Motor neuron (in vitro differentiated cells): ENCODE results near the gene NUDT3. TPM values are rescaled to one million over a fixed set of nuclear protein-coding genes. Genes with fewer than 3 reads are reported as not detected.

Experiments
- ATAC-seq, 8 experiments: fragments of 200-7000 bp; cut with Tn5 transposase; replicated peaks in 6 of 8; 2 replicates each; pipeline ENCODE4 v1.8.0; 2021; ENCODE audit warnings: mild to moderate bottlenecking in 8 of 8, moderate library complexity in 8 of 8
- H3K27ac ChIP-seq, 2 donors: fragments of 250-450 bp; sonication (Bioruptor Pico); 2 replicates each; pipeline ENCODE4 v1.9.0; 2021; ENCODE audit warnings: antibody characterized with exemption in 2 of 2, mild to moderate bottlenecking in 2 of 2, moderate library complexity in 1 of 2
- H3K4me1 ChIP-seq, 2 donors: fragments of 250-450 bp; sonication (Bioruptor Pico); replicated peaks in 1 of 2; 2 replicates each; pipeline ENCODE4 v1.6.1; 2021; ENCODE audit warnings: antibody characterized with exemption in 2 of 2, mild to moderate bottlenecking in 2 of 2, moderate library complexity in 1 of 2
- H3K4me3 ChIP-seq, 5 donors: fragments of 250-450 bp; sonication (Bioruptor Pico); 2 replicates each; pipeline ENCODE4 v1.9.0; 2021; ENCODE audit warnings: antibody characterized with exemption in 5 of 5, mild to moderate bottlenecking in 5 of 5, moderate library complexity in 4 of 5
- WGBS, 10 experiments: fragments of 450-650 bp; shearing (Covaris generic); methylation state at CpG; one replicate each; pipeline ENCODE4 v1.0.0; 2022; 5-methylcytosine and 5-hydroxymethylcytosine counted together
- in situ Hi-C, 9 experiments: fragments of 400-800 bp; cut with MboI; loops; one replicate each; pipeline ENCODE4 v1.15.0; 2021; ENCODE audit warnings: low sequenced_read_pairs in 9 of 9, low pct_unique_long_range_greater_than_20kb in 2 of 9; ENCODE audit not compliant: unreplicated experiment in 9 of 9
- total RNA-seq, 8 experiments: library from RNA; unstranded; fragments of 300-600 nt; gene quantifications; 2 replicates each; pipeline versions ENCODE4 v1.2.3 to v1.2.4, GENCODE V29; 2022

The NUDT3 gene
- total RNA-seq, 8 experiments from 2014 or later = 11.1 to 58.5 (median 36.2) TPM

- in situ Hi-C loops = no loop called here
- 35 to 100% (median 86%) methylated on average over 1 to 3 of the region's 3 CpGs; no CpG with 5 or more reads in 1 of the 10 experiments for WGBS, 10 experiments
- Histone ChIP-seq H3K27ac (no peak overlapping the region), H3K4me3 (no peak overlapping the region), H3K4me1 (peaks cover 0 to 4% of the 10 kb centered on the region in 2 donors)
- ATAC-seq = no peak
These were observed 74.5 kb downstream of the NUDT3 start for GRCh38 chr6:34317882-34318498.

- WGBS, 10 experiments = 83 to 100% (median 95%) methylated on average over 1 of the region's 1 CpG; no CpG with 5 or more reads in 6 of the 10 experiments
- in situ Hi-C loops = no loop called here
- no peak for ATAC-seq
- Histone ChIP-seq H3K27ac (no peak overlapping the region), H3K4me1 (peaks cover 0 to 4% of the 10 kb centered on the region in 2 donors), H3K4me3 (no peak overlapping the region)
These were observed 75.3 kb downstream of the NUDT3 start for GRCh38 chr6:34317172-34317477.

- peaks cover 0 to 4% of the 10 kb centered on the region in 2 donors for H3K4me1 ChIP-seq
- no peak overlapping the region for H3K4me3 ChIP-seq
- in situ Hi-C loops = no loop called here
- H3K27ac ChIP-seq = no peak overlapping the region
- no peak for ATAC-seq
- 100% methylated on average over 1 of the region's 1 CpG; no CpG with 5 or more reads in 8 of the 10 experiments for whole genome bisulfite sequencing, 10 experiments
These were observed 75.9 kb downstream of the NUDT3 start for GRCh38 chr6:34316431-34317171.

- 59 to 100% (median 89%) methylated on average over 2 to 6 of the region's 6 CpGs for WGBS, 10 experiments
- in situ Hi-C loops = no loop called here
- no peak for ATAC-seq
- Histone ChIP-seq H3K4me3 (no peak overlapping the region), H3K4me1 (peaks cover 0 to 4% of the 10 kb centered on the region in 2 donors), H3K27ac (no peak overlapping the region)
These were observed 76.7 kb downstream of the NUDT3 start for GRCh38 chr6:34315780-34316179.

- no peak overlapping the region for H3K4me3 ChIP-seq
- H3K27ac ChIP-seq = no peak overlapping the region
These were observed 77.2 kb downstream of the NUDT3 start for GRCh38 chr6:34315256-34315655.

GRCh38 chr6:34312259-34312658, 80.2 kb downstream of the NUDT3 start:
- ATAC-seq = no peak
- in situ Hi-C loops = no loop called here
- H3K4me1 ChIP-seq = peaks cover 0 to 4% of the 10 kb centered on the region in 2 donors
- H3K4me3 ChIP-seq = no peak overlapping the region
- no peak overlapping the region for H3K27ac ChIP-seq
- WGBS, 10 experiments = 74 to 100% (median 100%) methylated on average over 1 to 4 of the region's 4 CpGs; no CpG with 5 or more reads in 3 of the 10 experiments

More at GRCh38 chr6:34315256-34315655, 77.2 kb downstream of the NUDT3 start:
- in situ Hi-C loops = no loop called here
- WGBS, 10 experiments = 75 to 100% (median 100%) methylated on average over 1 of the region's 1 CpG; no CpG with 5 or more reads in 2 of the 10 experiments
- no peak for ATAC-seq
- peaks cover 0 to 4% of the 10 kb centered on the region in 2 donors for H3K4me1 ChIP-seq

GRCh38 chr6:34310817-34311216, 81.7 kb downstream of the NUDT3 start:
- 80 to 100% (median 96%) methylated on average over 1 to 6 of the region's 6 CpGs for WGBS, 10 experiments
- H3K4me3 ChIP-seq = no peak overlapping the region
- in situ Hi-C loops = no loop called here
- ATAC-seq = no peak
- H3K27ac ChIP-seq = no peak overlapping the region
- H3K4me1 ChIP-seq = peaks cover 0 to 4% of the 10 kb centered on the region in 2 donors

- no peak overlapping the region for H3K27ac ChIP-seq
- in situ Hi-C loops = no loop called here
- no peak overlapping the region for H3K4me3 ChIP-seq
- no peaks in the 10 kb centered on the region for H3K4me1 ChIP-seq
- peak in 2 of 8 experiments; percentile 16 to 29 for ATAC-seq
- whole genome bisulfite sequencing, 10 experiments = 80 to 100% (median 100%) methylated on average over 1 to 2 of the region's 2 CpGs; no CpG with 5 or more reads in 1 of the 10 experiments
These were observed 84.0 kb downstream of the NUDT3 start for GRCh38 chr6:34308483-34308882.

GRCh38 chr6:34305982-34306708, 86.3 kb downstream of the NUDT3 start:
- WGBS, 10 experiments = 63 to 100% (median 85%) methylated on average over 1 to 6 of the region's 6 CpGs
- ATAC-seq = peak in 1 of 8 experiments; percentile 59
- Histone ChIP-seq H3K4me1 (no peaks in the 10 kb centered on the region), H3K27ac (no peak overlapping the region), H3K4me3 (no peak overlapping the region)
- in situ Hi-C loops = no loop called here

GRCh38 chr6:34305497-34305896, 87.0 kb downstream of the NUDT3 start:
- Histone ChIP-seq H3K4me3 (no peak overlapping the region), H3K27ac (no peak overlapping the region), H3K4me1 (no peaks in the 10 kb centered on the region)
- WGBS, 10 experiments = 45 to 100% (median 87%) methylated on average over 2 of the region's 2 CpGs
- in situ Hi-C loops = no loop called here
- no peak for ATAC-seq

- ATAC-seq = no peak
- Histone ChIP-seq H3K4me3 (no peak overlapping the region), H3K27ac (no peak overlapping the region), H3K4me1 (no peaks in the 10 kb centered on the region)
- in situ Hi-C loops = no loop called here
- WGBS, 10 experiments = 94 to 100% (median 98%) methylated on average over 1 to 3 of the region's 3 CpGs; no CpG with 5 or more reads in 2 of the 10 experiments
These were observed 88.3 kb downstream of the NUDT3 start for GRCh38 chr6:34304164-34304563.

- no peak for ATAC-seq
- Histone ChIP-seq H3K27ac (no peak overlapping the region), H3K4me3 (no peak overlapping the region), H3K4me1 (no peaks in the 10 kb centered on the region)
- 76 to 100% (median 98%) methylated on average over 2 to 4 of the region's 4 CpGs; no CpG with 5 or more reads in 3 of the 10 experiments for WGBS, 10 experiments
- in situ Hi-C loops = no loop called here
These were observed 89.5 kb downstream of the NUDT3 start for GRCh38 chr6:34302929-34303328.

- in situ Hi-C loops = no loop called here
- no peak overlapping the region for H3K4me3 ChIP-seq
- H3K4me1 ChIP-seq = no peaks in the 10 kb centered on the region
- no peak overlapping the region for H3K27ac ChIP-seq
- WGBS, 10 experiments = 40 to 100% (median 86%) methylated on average over 1 to 2 of the region's 2 CpGs; no CpG with 5 or more reads in 4 of the 10 experiments
- ATAC-seq = no peak
These were observed 91.1 kb downstream of the NUDT3 start for GRCh38 chr6:34301408-34301807.
